ENCODE results near the gene TRABD2B. TPM values are rescaled to one million over a fixed set of nuclear protein-coding genes. Genes with fewer than 3 reads are reported as not detected.

TRABD2B gene
- total RNA-seq, 4 donors from 2014 or later, result 0.16 to 1.5 (median 0.55) TPM

GRCh38 chr1:47976267-47976666 lies 20.9 kb downstream of the TRABD2B start:
- TF ChIP-seq CTCF (IDR thresholded peaks at IDR 0.05; ENCODE audit: low read depth), result no peak

DNA sequence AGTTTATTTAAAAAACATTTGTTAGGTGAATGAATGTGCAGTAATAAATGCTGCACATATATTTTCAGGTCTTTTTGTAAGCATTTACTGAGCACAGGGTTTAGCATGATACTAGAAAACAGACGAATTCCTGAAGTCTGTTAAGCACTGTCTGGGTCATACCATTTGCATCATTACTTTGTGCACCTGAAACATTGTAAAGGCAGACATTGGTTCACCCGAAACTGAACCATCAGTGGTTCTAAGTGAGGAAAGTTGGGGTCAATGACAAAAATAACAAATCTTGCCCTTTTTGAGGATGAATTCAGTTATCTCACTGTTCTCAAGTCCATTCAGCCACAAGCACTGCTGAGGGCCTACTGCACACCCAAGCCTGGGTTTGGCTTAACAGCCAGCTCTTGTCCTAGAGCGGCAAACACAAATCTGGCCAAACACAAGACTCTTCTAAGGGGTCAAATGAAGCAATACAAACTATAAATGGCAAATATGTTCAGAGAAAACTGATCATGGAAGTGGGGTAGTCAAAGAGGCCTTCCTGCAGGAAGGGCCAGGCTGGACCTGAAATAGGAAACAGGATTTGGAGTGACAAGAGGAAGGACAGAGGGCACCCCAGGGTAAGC lies 21.8 kb downstream of the TRABD2B start:
- TF ChIP-seq CTCF (IDR thresholded peaks at IDR 0.05; ENCODE audit: low read depth), result no peak

DNA sequence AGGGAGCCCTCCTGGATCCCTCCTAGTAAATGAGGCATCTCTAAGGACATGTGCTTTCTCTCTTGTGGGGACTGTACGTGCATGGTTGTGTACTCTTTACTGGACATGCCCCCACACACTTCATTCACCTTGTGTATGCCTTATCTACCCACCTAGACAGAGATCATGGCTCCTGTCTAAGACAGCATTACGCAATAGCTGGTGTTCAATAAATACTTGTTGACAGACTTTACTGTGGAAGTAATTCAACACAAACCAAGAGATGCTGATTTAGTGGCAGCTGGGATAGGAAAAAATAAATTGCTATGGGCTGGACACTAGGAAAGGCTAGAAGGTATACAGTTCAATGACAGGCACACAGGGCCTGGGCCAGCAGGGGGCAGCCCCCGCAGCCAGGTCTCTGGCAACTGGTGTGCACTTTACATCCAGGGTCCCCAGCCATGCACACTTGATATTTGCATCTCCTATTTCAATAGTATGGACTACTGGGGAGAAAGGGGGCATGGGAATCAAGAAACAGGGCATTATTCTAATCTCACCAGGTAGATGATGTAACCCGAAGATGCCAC lies 24.2 kb downstream of the TRABD2B start:
- TF ChIP-seq CTCF (IDR thresholded peaks at IDR 0.05; ENCODE audit: low read depth), result no peak

DNA sequence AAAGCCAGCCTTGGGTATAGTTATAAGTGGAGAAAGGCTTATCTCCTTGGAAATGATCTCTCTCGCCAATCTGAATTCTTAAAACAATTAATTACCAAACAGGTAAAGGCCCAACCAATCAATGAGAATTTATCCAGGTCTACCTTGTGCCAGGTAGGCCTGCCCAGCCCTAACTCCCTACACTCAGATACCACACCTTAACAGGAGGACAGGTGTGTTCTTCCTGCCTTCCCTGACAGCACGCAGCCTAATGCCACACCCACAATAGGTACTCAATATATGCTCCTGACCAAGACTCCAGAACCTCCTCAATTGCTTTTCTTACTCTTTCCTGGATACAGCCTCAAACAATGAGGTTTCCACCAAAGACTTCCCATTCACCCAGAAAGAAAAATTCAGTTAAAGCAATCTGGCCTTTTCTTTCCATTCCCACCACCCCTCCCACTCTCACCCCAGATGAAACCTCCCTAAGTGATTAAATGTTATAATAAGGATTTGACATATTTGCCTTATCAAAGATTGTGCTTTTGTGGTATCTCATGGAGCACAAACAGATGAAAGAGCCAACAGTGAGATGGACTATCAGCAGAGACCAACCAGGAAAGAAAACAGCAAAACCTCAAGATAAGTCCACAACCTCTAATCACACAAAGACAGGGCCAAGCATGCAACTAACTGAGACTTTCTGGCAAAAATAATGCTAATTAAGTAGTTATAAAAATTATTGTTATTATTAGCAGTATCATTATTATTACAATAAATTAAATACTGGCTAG lies 25.6 kb downstream of the TRABD2B start:
- TF ChIP-seq CTCF (IDR thresholded peaks at IDR 0.05; ENCODE audit: low read depth), result no peak

GRCh38 chr1:47970882-47971281 lies 26.3 kb downstream of the TRABD2B start:
- no peak for TF ChIP-seq CTCF (IDR thresholded peaks at IDR 0.05; ENCODE audit: low read depth)

- no peak for TF ChIP-seq CTCF (IDR thresholded peaks at IDR 0.05; ENCODE audit: low read depth)
Measured at GRCh38 chr1:47969478-47969877, 27.7 kb downstream of the TRABD2B start.

GRCh38 chr1:47968556-47968888 lies 28.7 kb downstream of the TRABD2B start:
- no peak for TF ChIP-seq CTCF (IDR thresholded peaks at IDR 0.05; ENCODE audit: low read depth)
